Fibroblast of skin of right quadriceps (primary cell): ENCODE data around the gene SCN1B.

Experiments used
- DNase-seq: peaks from one replicate; pipeline ENCODE4 v3.0.0-alpha.2; 2013

Gene SCN1B

DNA sequence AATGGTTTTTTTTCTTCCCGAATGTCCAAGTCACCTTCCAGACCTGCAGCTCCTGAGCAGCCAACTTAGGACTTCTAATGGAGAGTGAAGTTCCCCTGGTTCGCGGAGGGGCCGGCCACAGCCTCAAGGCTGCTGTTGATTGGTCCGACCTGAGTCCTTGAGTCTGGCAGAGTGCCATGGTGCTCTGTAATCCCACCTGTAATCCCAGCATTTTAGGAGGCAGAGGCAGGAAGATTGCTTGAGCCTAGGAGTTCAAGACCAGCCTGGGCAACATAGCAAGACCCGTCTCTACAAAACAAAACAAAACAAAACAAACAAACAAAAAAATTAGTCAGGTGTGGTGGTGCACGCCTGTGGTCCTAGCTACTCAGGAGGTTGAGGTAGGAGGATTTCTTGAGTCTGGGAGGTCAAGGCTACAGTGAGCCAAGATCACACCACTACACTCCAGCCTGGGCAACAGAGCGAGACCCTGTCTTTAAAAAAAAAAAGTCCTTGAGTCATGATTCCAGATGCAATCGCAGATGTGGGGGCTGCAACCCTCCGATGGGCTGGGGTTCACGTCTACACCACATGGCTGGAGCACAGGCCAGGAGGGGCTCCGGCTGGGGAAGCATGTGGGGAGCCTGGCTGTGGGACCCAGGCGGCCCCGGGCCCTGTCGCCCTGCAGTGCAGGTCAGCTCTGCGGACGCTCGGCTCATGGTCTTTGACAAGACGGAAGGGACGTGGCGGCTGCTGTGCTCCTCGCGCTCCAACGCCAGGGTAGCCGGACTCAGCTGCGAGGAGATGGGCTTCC lies 28.9 kb downstream of the SCN1B start:
- DNase-seq: no peak

- no peak for DNase-seq
Measured at GRCh38 chr19:35059799-35060091, 29.5 kb downstream of the SCN1B start.

GRCh38 chr19:35060160-35060855 lies 30.0 kb downstream of the SCN1B start:
- no peak for DNase-seq

DNA sequence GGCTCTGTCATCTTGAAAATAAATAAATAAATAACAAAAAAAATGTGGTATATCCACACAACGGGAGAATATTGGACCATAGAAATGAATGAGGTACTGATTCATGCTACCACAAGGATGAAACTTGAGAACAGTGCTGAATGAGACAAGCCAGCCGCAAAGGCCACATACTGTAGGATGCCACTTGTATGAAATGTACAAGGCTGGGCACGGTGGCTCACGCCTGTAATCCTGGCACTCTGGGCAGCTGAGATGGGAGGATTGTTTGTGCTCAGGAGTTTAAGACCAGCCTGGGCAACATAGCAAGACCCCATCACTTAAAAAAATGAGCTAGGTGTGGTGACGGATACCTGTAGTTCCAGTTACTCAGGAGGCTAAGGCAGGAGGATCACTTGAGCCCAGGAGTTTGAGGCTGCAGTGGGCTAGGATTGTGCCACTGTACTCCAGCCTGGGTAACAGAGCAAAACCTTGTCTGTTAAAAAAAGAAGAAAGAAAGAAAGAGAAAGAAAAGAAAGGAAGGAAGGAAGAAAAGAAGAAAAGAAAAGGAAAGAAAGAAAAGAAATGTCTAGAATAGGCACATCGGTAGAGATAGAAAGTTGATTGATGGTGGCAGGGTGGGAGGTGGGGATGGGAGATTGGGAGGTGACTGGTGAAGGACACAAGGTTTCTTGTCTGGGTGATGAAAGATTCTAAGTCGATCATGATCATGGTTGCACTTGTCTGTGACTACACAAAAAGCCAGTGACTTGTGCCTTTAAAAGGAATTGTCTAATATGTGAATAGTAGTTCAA lies 31.5 kb downstream of the SCN1B start:
- DNase-seq: peak; percentile 13

DNA sequence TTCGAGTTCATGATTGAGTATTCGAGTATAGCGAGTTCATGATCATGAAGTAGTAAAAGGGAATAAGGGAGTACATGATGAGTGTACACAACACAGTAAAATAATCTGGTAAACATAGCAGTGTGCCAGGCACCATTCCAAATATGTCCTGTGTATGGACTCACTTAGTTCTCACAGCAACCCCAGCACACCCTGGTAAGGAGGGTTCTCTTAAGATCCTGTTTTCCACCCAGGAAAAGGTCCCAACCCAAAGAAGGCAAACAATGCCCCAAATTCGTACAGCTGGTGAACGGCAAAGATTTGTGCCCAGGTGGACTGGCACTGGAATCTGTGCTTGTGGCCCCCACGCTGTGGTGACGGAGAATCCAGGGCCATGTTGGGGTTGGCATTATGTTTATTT lies 32.7 kb downstream of the SCN1B start:
- no peak for DNase-seq

- peak; percentile 55 for DNase-seq
Measured at GRCh38 chr19:35063940-35064818, 33.9 kb downstream of the SCN1B start.

DNA sequence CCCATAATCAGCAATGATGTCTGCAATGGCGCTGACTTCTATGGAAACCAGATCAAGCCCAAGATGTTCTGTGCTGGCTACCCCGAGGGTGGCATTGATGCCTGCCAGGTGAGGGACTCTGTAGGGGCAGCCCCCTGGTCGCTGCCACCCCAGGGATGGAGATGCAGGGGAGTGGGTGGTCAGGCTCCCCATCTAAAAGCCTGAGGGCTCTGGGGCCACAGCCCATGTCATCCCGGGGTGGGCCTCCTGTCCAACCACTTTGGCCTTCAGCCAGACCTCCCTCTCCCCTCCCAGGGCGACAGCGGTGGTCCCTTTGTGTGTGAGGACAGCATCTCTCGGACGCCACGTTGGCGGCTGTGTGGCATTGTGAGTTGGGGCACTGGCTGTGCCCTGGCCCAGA lies 35.3 kb downstream of the SCN1B start:
- no peak for DNase-seq

- no peak for DNase-seq
Measured at GRCh38 chr19:35066121-35066520, 35.9 kb downstream of the SCN1B start.

DNA sequence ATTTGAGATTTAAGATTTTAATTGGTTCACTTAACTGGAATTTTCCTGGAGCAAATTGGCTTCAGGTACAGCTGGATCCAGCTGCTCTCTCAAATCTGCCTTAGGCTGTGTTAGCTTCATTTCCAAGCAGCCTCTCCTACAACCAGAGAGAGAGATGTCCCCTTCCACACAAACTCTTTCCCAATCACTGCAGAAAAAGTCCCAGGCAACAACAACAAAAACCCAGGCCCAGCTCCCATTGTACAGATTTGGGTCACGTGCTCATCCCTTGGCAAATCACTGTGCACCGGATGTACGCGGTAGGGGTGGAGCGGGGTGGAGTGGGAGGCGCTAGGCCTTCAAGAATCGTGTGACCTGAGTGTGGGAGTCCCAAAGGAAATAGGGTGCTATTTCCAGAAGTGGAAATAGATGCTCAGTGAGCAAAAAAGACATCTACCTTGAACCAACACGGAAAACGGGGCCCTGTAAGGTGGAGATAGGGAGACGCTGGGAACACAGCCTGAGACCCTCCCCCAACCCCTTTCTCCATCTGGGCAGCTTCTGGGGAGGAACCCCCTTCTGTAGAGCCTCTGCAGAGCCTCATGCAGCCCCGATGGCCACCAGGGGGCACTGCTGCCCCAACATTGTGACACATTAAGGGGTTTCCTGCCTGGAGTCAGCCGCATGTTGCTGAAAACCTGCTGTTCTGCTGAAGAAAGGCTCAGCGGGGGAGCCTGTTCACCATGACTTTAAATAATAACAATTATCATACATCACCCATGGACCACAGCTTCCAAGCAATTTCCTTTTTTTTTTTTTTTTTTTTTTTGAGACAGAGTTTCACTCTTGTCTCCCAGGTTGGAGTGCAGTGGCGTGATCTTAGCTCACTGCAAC lies 36.7 kb downstream of the SCN1B start:
- peak; percentile 79 for DNase-seq

GRCh38 chr19:35068941-35069634 lies 38.8 kb downstream of the SCN1B start:
- no peak for DNase-seq

DNA sequence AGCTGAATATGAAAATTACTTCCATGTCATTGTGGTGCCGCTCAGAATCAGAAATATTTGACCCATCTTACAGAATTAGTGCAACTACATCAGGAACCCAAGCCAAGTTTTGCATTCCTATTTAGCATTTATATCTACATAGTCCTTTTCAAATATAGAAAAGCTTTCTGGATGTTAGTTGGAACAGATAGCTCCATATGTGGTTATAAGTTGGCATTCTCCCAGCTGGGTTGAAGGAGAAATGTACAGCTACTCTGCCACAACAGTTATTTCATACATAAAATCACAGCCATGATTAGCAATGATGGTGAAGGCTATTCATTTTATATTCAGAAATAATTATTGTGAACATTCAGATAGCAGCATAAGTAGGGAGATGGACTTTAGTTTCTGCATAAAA lies 39.4 kb downstream of the SCN1B start:
- DNase-seq: peak; percentile 39

DNA sequence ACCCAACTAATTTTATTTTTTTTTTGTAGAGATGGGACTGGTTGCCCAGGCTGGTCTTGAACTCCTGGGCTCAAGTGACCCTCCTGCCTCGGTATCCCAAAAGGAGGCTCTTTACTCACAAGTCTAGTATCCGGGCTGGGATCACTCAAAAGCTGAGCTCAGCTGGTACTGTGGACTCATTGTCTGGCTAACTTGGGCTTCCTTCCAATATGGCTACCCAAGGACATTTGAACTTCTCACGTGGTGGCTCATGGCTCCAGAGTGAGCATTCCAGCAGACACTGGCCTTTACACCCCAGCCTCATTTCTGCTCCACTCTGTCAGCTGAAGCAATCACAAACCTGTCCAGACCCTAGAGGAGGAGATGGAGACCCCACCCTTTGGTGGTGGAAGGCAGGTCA lies 40.2 kb downstream of the SCN1B start:
- no peak for DNase-seq

GRCh38 chr19:35073516-35073915 lies 43.2 kb downstream of the SCN1B start:
- no peak for DNase-seq

DNA sequence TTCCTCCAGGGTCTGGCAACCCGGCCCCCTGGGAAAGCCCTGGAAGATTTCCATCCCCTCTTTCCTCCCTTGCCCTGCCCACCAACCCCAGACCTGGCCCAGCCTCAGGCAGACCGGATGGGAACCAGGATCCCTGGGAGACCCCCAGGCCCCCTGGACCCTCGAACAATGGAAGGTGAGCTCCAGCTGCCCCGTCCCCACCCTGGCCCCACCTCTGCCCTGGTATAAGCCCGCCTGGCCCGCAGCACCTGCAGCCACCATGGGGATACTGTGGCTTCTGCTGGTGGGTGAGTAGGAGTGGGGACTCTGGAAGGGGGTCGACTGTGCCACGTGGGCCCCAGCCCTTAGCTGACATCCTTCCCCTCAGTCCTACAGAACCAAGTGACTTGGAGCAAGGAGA lies 43.7 kb downstream of the SCN1B start:
- no peak for DNase-seq

- no peak for DNase-seq
Measured at GRCh38 chr19:35074426-35075201, 44.3 kb downstream of the SCN1B start.

GRCh38 chr19:35075202-35076025 lies 45.1 kb downstream of the SCN1B start:
- DNase-seq: no peak

- no peak for DNase-seq
Measured at GRCh38 chr19:35076026-35076370, 45.7 kb downstream of the SCN1B start.

DNA sequence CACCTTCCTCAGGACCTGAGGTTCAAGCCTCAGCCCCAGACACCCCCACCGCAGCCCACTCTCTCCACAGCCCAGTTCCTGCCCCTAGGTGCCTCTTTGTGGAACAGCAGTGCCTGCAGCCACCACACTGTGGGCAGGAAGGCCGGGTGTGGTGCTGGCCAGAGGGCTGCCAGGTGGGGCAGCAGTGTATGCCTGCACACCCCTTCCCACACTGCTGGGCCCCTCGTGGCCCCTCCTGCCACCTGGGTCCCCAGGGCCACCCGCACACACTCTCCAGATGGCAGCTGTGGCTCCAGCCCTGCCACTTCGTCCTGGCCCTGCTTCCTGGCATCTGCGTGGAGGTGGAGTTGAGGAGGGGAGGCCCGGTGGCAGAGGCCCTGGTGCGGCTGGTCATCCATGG lies 46.4 kb downstream of the SCN1B start:
- DNase-seq: no peak

DNA sequence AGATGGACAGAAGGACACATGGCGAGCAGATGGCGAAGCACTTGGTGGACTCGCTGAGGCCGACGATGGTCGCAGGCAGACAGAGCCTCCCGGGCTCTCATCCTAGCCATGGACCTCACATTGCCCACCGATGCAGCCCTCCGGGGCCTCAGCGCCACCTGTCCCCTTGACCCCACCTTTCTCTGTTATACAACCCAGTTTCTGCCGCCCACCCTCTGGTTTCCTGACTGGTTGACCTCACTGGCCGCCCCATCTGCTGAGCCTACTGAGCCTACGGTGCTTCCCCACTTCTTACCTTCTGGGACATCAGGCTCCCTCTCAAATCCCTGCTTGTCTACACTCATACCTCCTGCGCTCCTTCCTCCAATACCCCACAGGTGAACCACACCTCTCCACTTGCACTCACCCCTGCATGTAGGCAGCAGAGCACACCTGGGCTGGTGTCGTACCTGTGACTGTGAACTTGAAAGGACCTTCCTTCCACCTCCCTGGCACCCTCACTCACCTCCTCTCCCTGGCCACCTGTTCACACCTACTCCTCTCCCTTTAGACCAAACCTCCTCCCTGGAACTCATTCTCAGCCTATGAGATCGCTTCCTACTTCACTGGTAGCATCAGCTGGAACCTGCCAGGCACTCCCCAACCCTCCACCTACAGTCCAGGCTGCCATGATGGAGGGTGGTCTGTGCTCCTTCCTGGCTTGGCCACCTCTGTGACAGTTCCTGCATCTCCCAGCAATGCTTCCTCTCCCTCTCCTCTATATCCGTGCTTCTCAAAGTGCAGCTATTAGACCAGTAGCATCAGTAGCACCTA lies 47.3 kb downstream of the SCN1B start:
- DNase-seq: no peak
